ENCODE results near the gene TSPAN31.
A peak's percentile ranks its signal among the peaks of the same experiment; 100 is the strongest.
"Not testable (repeated sequence)": the region's sequence is repeated elsewhere in the genome, so short reads cannot be mapped to it uniquely, and the experiment has no call there.

TSPAN31 gene

GRCh38 chr12:57744777-57745484 lies at the start of gene TSPAN31:
TSS of gene TSPAN31 (plus strand) at chr12:57745039. CDS start at chr12:57745155, 116 bp downstream.
- DNase-seq = peak; percentile 89 to 91

GRCh38 chr12:57695770-57696432 lies 48.9 kb upstream of the TSPAN31 start:
- DNase-seq = no peak

- no peak for DNase-seq
Observed at GRCh38 chr12:57697076-57697475, 47.8 kb upstream of the TSPAN31 start.

GRCh38 chr12:57698414-57698813 lies 46.4 kb upstream of the TSPAN31 start:
- DNase-seq = no peak

- no peak for DNase-seq
Observed at GRCh38 chr12:57700317-57700716, 44.5 kb upstream of the TSPAN31 start.

- DNase-seq = no peak
Observed at GRCh38 chr12:57707250-57707649, 37.6 kb upstream of the TSPAN31 start.

- no peak for DNase-seq
Observed at GRCh38 chr12:57708296-57708695, 36.5 kb upstream of the TSPAN31 start.

GRCh38 chr12:57712701-57713100 lies 32.1 kb upstream of the TSPAN31 start:
- no peak for DNase-seq

- no peak for DNase-seq
Observed at GRCh38 chr12:57713209-57713608, 31.6 kb upstream of the TSPAN31 start.

GRCh38 chr12:57715036-57715748 lies 29.6 kb upstream of the TSPAN31 start:
- not testable (repeated sequence) for DNase-seq

- DNase-seq = no peak
Observed at GRCh38 chr12:57715786-57716185, 29.1 kb upstream of the TSPAN31 start.

- DNase-seq = no peak
Observed at GRCh38 chr12:57716305-57716704, 28.5 kb upstream of the TSPAN31 start.

GRCh38 chr12:57717131-57717530 lies 27.7 kb upstream of the TSPAN31 start:
- no peak for DNase-seq

- DNase-seq = no peak
Observed at GRCh38 chr12:57717846-57718640, 26.8 kb upstream of the TSPAN31 start.

GRCh38 chr12:57718641-57719528 lies 26.0 kb upstream of the TSPAN31 start:
- DNase-seq = no peak

GRCh38 chr12:57719777-57720605 lies 24.8 kb upstream of the TSPAN31 start:
- no peak for DNase-seq

GRCh38 chr12:57720606-57721595 lies 23.9 kb upstream of the TSPAN31 start:
- no peak for DNase-seq

GRCh38 chr12:57721846-57722608 lies 22.8 kb upstream of the TSPAN31 start:
- not testable (repeated sequence) for DNase-seq
